ENCODE measurements around the gene PHACTR3. TPM values are rescaled to one million over a fixed set of nuclear protein-coding genes. Genes with fewer than 3 reads are reported as not detected.
A peak's percentile ranks its signal among the peaks of the same experiment; 100 is the strongest.

The PHACTR3 gene
- total RNA-seq, 1 donor from 2014 or later = 1.6 TPM

GRCh38 chr20:59813126-59813947 is 209.0 kb downstream of the PHACTR3 start:
- no peak for DNase-seq (ENCODE audit: low read depth in 2 of 2)

- no peak for DNase-seq (ENCODE audit: low read depth in 2 of 2)
Observed at GRCh38 chr20:59813948-59814839, 209.9 kb downstream of the PHACTR3 start.

- DNase-seq (ENCODE audit: low read depth in 2 of 2) = no peak
Observed at GRCh38 chr20:59814840-59815340, 210.6 kb downstream of the PHACTR3 start.

- no peak for DNase-seq (ENCODE audit: low read depth in 2 of 2)
Observed at GRCh38 chr20:59816146-59816738, 211.9 kb downstream of the PHACTR3 start.

- no peak for DNase-seq (ENCODE audit: low read depth in 2 of 2)
Observed at GRCh38 chr20:59817406-59817805, 213.1 kb downstream of the PHACTR3 start.

GRCh38 chr20:59817846-59818615 is 213.7 kb downstream of the PHACTR3 start:
- DNase-seq (ENCODE audit: low read depth in 2 of 2) = no peak

- DNase-seq (ENCODE audit: low read depth in 2 of 2) = no peak
Observed at GRCh38 chr20:59818911-59819310, 214.6 kb downstream of the PHACTR3 start.

GRCh38 chr20:59819496-59820203 is 215.3 kb downstream of the PHACTR3 start:
- no peak for DNase-seq (ENCODE audit: low read depth in 2 of 2)

- no peak for DNase-seq (ENCODE audit: low read depth in 2 of 2)
Observed at GRCh38 chr20:59820204-59821041, 216.1 kb downstream of the PHACTR3 start.

GRCh38 chr20:59821201-59821600 is 216.9 kb downstream of the PHACTR3 start:
- DNase-seq (ENCODE audit: low read depth in 2 of 2) = no peak

GRCh38 chr20:59821788-59822187 is 217.4 kb downstream of the PHACTR3 start:
- no peak for DNase-seq (ENCODE audit: low read depth in 2 of 2)

- DNase-seq (ENCODE audit: low read depth in 2 of 2) = no peak
Observed at GRCh38 chr20:59822291-59823029, 218.1 kb downstream of the PHACTR3 start.

GRCh38 chr20:59823030-59823423 is 218.7 kb downstream of the PHACTR3 start:
- no peak for DNase-seq (ENCODE audit: low read depth in 2 of 2)

GRCh38 chr20:59823491-59824259 is 219.3 kb downstream of the PHACTR3 start:
- no peak for DNase-seq (ENCODE audit: low read depth in 2 of 2)

- DNase-seq (ENCODE audit: low read depth in 2 of 2) = peak in 1 of 2 donors; percentile 18
Observed at GRCh38 chr20:59824711-59825562, 220.6 kb downstream of the PHACTR3 start.

- no peak for DNase-seq (ENCODE audit: low read depth in 2 of 2)
Observed at GRCh38 chr20:59825563-59825920, 221.2 kb downstream of the PHACTR3 start.
